Endothelial cell of umbilical vein (primary cell): ENCODE data around the gene HOXA3. TPM values are rescaled to one million over a fixed set of nuclear protein-coding genes. Genes with fewer than 3 reads are reported as not detected.

Experiments used
- BruUV-seq: library from RNA; stranded (reverse); fragments of 400-500 nt; replicated peaks from 2 replicates; lab custom pipeline; 2021; lab: Mats Ljungman, UMichigan
- CTCF ChIA-PET: fragments of 300-600, 350-600 bp; sonication (Branson Sonifier 250); formaldehyde crosslinking; loops from one replicate; lab custom pipeline; 2021; ENCODE audit warnings: antibody characterized with exemption, inconsistent platforms; lab: Charles Lee
- POLR2A ChIA-PET: fragments of 300-600, 350-600 bp; sonication (Branson Sonifier 250); formaldehyde crosslinking; loops from one replicate; lab custom pipeline; 2021; ENCODE audit warnings: antibody characterized with exemption, inconsistent platforms; lab: Charles Lee
- DNase-seq: peaks from one replicate; pipeline ENCODE4 v3.0.0-alpha.2; 2011; ENCODE audit warnings: low read depth, low spot score
- FAIRE-seq: peaks from 2 replicates; lab custom pipeline; 2011; peaks lifted over from hg19 to GRCh38; lab: Jason Lieb, UNC
- H2AFZ ChIP-seq: 2 replicates; pipeline ENCODE4 v1.6.0; 2012; ENCODE audit warnings: low read depth, low read length, control low read depth, inconsistent platforms
- H3K27ac ChIP-seq: 2 replicates; pipeline ENCODE4 v1.5.1; 2011; ENCODE audit warnings: low read depth, mild to moderate bottlenecking, control low read depth, low read length, moderate library complexity; ENCODE audit not compliant: insufficient read depth
- H3K27me3 ChIP-seq, 2 experiments: 2 replicates each; pipeline versions ENCODE4 v1.6.0 to v1.6.1; 2011; ENCODE audit warnings: low read length in 2 of 2, mixed read lengths in 1 of 2; ENCODE audit not compliant: control insufficient read depth in 2 of 2, insufficient read depth in 2 of 2
- H3K36me3 ChIP-seq, 2 experiments: 2 replicates in 1 of 2; 3 replicates in 1 of 2; pipeline ENCODE4 v1.5.1; 2011; ENCODE audit warnings: low read length in 2 of 2, mild to moderate bottlenecking in 1 of 2, moderate library complexity in 1 of 2; ENCODE audit not compliant: control insufficient read depth in 2 of 2, insufficient read depth in 2 of 2; ENCODE audit errors: extremely low read depth in 1 of 2
- H3K4me1 ChIP-seq: 3 replicates; pipeline ENCODE4 v1.5.1; 2011; ENCODE audit warnings: mild to moderate bottlenecking, low read length; ENCODE audit not compliant: control insufficient read depth, insufficient read depth; ENCODE audit errors: extremely low read depth
- H3K4me2 ChIP-seq: 2 replicates; pipeline ENCODE4 v1.6.1; 2011; ENCODE audit warnings: low read length, control low read depth, mixed read lengths; ENCODE audit not compliant: insufficient read depth
- H3K4me3 ChIP-seq, 3 experiments: fragments of 200-600 bp in 1 of 3; sonication (generic), shearing (Covaris generic) in 1 of 3; replicated peaks in 1 of 3; 2 replicates each; pipeline ENCODE4 v1.5.1; 2011 to 2016; ENCODE audit warnings: control low read depth in 3 of 3, low read length in 3 of 3, mild to moderate bottlenecking in 2 of 3, inconsistent platforms in 1 of 3, low read depth in 1 of 3, moderate library complexity in 1 of 3; ENCODE audit not compliant: insufficient read depth in 1 of 3
- H3K79me2 ChIP-seq: 2 replicates; pipeline ENCODE4 v1.6.0; 2012; ENCODE audit warnings: low read length, inconsistent platforms; ENCODE audit not compliant: control insufficient read depth, insufficient read depth
- H3K9ac ChIP-seq: replicated peaks from 2 replicates; pipeline ENCODE3; 2011; ENCODE audit warnings: low read length, control low read depth; ENCODE audit not compliant: insufficient read depth; ENCODE audit errors: extremely low read depth
- H3K9me1 ChIP-seq: replicated peaks from 3 replicates; pipeline ENCODE4 v1.6.0; 2011; ENCODE audit warnings: mild to moderate bottlenecking, low read length; ENCODE audit not compliant: control insufficient read depth, insufficient read depth; ENCODE audit errors: extremely low read depth
- H3K9me3 ChIP-seq: replicated peaks from 2 replicates; pipeline ENCODE4 v1.5.1; 2012; ENCODE audit warnings: low read length, inconsistent platforms; ENCODE audit not compliant: control insufficient read depth, insufficient read depth
- H4K20me1 ChIP-seq: replicated peaks from 2 replicates; pipeline ENCODE3; 2011; ENCODE audit warnings: mild to moderate bottlenecking, low read length; ENCODE audit not compliant: control insufficient read depth, insufficient read depth; ENCODE audit errors: extremely low read depth
- EZH2 ChIP-seq: IDR thresholded peaks from 2 replicates; pipeline ENCODE4 v1.6.1; 2012; ENCODE audit warnings: borderline replicate concordance, low read depth, mild to moderate bottlenecking, moderate library complexity, low read length, inconsistent platforms; ENCODE audit not compliant: severe bottlenecking
- FOS ChIP-seq: IDR thresholded peaks from 2 replicates; pipeline ENCODE4 v1.6.1; 2011; ENCODE audit warnings: mild to moderate bottlenecking, low read length, moderate library complexity, borderline replicate concordance; ENCODE audit not compliant: insufficient read depth
- GATA2 ChIP-seq: IDR thresholded peaks from 2 replicates; pipeline ENCODE4 v1.7.0; 2011; ENCODE audit warnings: low read depth, mild to moderate bottlenecking, moderate library complexity, mixed read lengths, low read length; ENCODE audit not compliant: insufficient read length, insufficient read depth
- POLR2A ChIP-seq: IDR thresholded peaks from 2 replicates; pipeline ENCODE4 v1.6.1; 2012; ENCODE audit warnings: low read depth, mild to moderate bottlenecking, control low read depth, low read length
- POLR2AphosphoS5 ChIP-seq: IDR thresholded peaks from 2 replicates; pipeline ENCODE4 v1.6.1; 2012; ENCODE audit warnings: low read depth, mild to moderate bottlenecking, control low read depth, low read length, moderate library complexity; ENCODE audit not compliant: insufficient read depth
- dilution Hi-C: fragments of 300-500 bp; cut with MboI; formaldehyde crosslinking; loops from one replicate; pipeline ENCODE4 v1.15.0; 2019; ENCODE audit warnings: low sequenced_read_pairs; ENCODE audit not compliant: extremely low pct_ligation_motif_present
- intact Hi-C: fragments of 100-400 bp; cut with micrococcal nuclease; formaldehyde crosslinking; loops from one replicate; pipeline ENCODE4 v1.10.0; 2022
- polyA plus RNA-seq, 4 experiments: library from polyadenylated mRNA; depleted of rRNA in 3 of 4; stranded (reverse) in 3 of 4; unstranded in 1 of 4; fragments of >200 nt; gene quantifications; 2 replicates each; pipeline versions ENCODE4 v1.2.1 to v1.2.3, GENCODE V29; 2011 to 2012; ENCODE audit warnings: missing spikeins in 1 of 4
- total RNA-seq: library from RNA; stranded (reverse); gene quantifications from 2 replicates; pipeline ENCODE4 v1.2.3, GENCODE V29; 2021
- TF ChIP-seq, protein P1 (sequence below): IDR thresholded peaks from 2 replicates; pipeline ENCODE4 v1.6.1; 2011; ENCODE audit not compliant: insufficient read depth, insufficient read length
- TF ChIP-seq, protein P2 (sequence below), 2 donors: IDR thresholded peaks; 1 replicate in 1 of 2; 2 replicates in 1 of 2; pipeline ENCODE4 v1.5.1; 2011; ENCODE audit warnings: low read length in 2 of 2, mild to moderate bottlenecking in 2 of 2, moderate library complexity in 2 of 2, control low read depth in 1 of 2, inconsistent platforms in 1 of 2, low read depth in 1 of 2; ENCODE audit not compliant: insufficient read depth in 1 of 2; ENCODE audit errors: extremely low read depth in 1 of 2

The HOXA3 gene
- total and polyA plus RNA-seq, 2 donors (not counting 3 experiments of a cell fraction or from before 2014, with no cell fraction given) = 4.7 to 14.0 TPM

DNA sequence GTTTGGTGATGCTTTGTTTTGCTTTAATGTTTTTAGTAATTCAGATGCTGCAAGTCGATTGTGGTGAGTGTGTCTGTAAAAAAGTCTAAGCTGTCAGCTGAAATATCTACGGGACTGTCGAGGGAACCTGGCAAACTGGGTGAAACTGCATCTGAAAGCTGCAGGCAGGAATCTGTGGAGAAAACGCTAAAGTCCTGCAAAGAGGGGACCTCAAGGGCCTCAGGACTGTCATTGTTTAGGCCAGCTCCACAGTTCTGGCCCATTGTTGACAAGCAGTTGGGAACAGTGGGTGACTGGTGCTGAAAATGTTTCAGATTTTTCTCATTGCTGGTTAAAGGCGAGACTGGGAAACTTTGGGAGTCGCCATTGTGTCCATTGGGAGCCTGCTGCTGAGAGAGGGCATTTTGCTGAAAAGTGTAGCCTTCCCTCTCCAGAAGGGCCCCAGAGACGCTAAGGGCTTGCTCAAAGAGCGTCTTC, 51.7 kb downstream of the HOXA3 start:
- H3K36me3 ChIP-seq = peaks cover 0 to 3% of the 10 kb centered on the region in 2 experiments
- H2AFZ ChIP-seq = no peak overlapping the region
- H3K27me3 ChIP-seq = no peaks in the 10 kb centered on the region
- H3K4me1 ChIP-seq = peaks cover 74% of the 10 kb centered on the region
- peak; percentile 35 for FAIRE-seq
- CTCF ChIA-PET = interaction anchor here (1.0 to 9.6 kb wide), 9 partner anchors 15 to 732 kb away, joined by 3 to 124 read pairs (median 4); partner anchors contain the start of gene HOXA5
- intact Hi-C loops (loop anchor here (1.0 to 5.0 kb wide), 2 partner anchors 18 to 728 kb away; no protein-coding TSS in a partner anchor), dilution Hi-C loops (no loop called here)
- peak overlapping the region; percentile 93 for H3K27ac ChIP-seq
- no peaks in the 10 kb centered on the region for H3K9me3 ChIP-seq
- H3K9me1 ChIP-seq = no peaks in the 10 kb centered on the region
- H3K4me2 ChIP-seq = peak overlapping the region; percentile 74
- POLR2A ChIA-PET = interaction anchor here (0.8 kb wide), 1 partner anchor 71 kb away, joined by 4 read pairs; no protein-coding TSS in a partner anchor
- H4K20me1 ChIP-seq = no peaks in the 10 kb centered on the region
- H3K79me2 ChIP-seq = peaks cover 94% of the 10 kb centered on the region
- no TSS peak for BruUV-seq
- DNase-seq = peak; percentile 73
- peak overlapping the region; percentile 35 to 92 (median 45) for H3K4me3 ChIP-seq
- H3K9ac ChIP-seq = peak overlapping the region; percentile 71
- no peak for TF ChIP-seq FOS
- TF ChIP-seq POLR2A = peak; percentile 36
- peak; percentile 19 for TF ChIP-seq POLR2AphosphoS5

DNA sequence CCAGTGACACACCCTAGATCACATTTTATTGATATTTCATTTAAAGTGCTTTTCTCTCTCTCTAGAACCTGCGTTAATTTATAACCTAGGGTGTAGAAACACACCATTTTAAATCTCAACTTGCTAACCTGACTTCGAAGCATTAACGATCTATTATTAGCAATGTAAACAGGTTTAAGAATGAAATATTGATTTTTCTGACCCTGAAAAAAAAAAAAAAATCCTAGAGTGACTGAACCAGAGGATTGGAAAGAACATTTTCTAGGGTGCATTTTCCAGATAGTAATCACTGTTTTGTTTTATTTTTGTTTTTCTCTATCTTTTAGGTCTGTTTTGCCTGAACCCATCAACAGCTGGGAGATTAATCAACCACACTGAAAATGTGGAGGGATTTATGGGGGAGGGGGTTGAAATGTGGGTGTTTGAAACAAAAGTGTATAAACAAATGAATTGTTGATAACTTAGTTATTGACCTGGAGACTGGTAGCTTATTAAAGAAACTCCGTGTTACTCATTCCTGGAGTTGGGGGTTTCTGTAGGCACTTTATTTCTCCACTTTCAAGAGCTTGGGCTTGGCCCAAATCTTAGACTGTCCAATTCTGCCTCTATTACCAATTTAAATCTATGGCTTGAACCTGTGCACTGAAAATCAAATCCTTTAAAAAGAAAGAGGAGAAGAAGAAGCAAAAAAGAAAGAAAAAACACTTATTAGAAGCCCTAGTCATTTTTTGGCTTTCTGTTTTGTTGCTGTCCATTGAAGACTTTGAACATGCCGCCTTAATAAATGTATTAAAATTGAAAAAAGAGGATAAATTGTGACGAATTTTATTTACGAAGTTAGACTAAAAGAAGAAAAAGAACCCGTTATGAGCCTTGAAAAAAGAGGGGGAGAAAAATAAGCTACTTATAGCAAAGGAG, 52.7 kb downstream of the HOXA3 start:
- peak overlapping the region; percentile 93 for H3K27ac ChIP-seq
- CTCF ChIA-PET = interaction anchor here (0.9 to 9.6 kb wide), 15 partner anchors 10 to 1207 kb away, joined by 3 to 124 read pairs (median 4); partner anchors contain the start of genes HOXA5 and HOXA9
- no peaks in the 10 kb centered on the region for H3K9me3 ChIP-seq
- H3K4me3 ChIP-seq = peak overlapping the region; percentile 80 to 92 (median 86)
- peaks cover 0 to 3% of the 10 kb centered on the region in 2 experiments for H3K36me3 ChIP-seq
- dilution Hi-C loops = no loop called here
- peak overlapping the region; percentile 90 for H3K9ac ChIP-seq
- peaks cover 69% of the 10 kb centered on the region for H3K4me1 ChIP-seq
- peak; percentile 52 for DNase-seq
- no peak overlapping the region for H2AFZ ChIP-seq
- no peaks in the 10 kb centered on the region for H4K20me1 ChIP-seq
- no peaks in the 10 kb centered on the region for H3K9me1 ChIP-seq
- H3K27me3 ChIP-seq = no peaks in the 10 kb centered on the region
- BruUV-seq = no TSS peak
- peak; percentile 47 for FAIRE-seq
- POLR2A ChIA-PET = interaction anchor here (0.8 to 1.2 kb wide), 5 partner anchors 23 to 242 kb away, joined by 3 to 4 read pairs (median 3); partner anchors contain the start of genes HOXA5 and SKAP2
- TF ChIP-seq, protein P1, sequence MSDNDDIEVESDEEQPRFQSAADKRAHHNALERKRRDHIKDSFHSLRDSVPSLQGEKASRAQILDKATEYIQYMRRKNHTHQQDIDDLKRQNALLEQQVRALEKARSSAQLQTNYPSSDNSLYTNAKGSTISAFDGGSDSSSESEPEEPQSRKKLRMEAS = no peak
- TF ChIP-seq EZH2 (no peak), POLR2A (no peak), GATA2 (no peak), POLR2AphosphoS5 (no peak), FOS (no peak)
- TF ChIP-seq, protein P2, sequence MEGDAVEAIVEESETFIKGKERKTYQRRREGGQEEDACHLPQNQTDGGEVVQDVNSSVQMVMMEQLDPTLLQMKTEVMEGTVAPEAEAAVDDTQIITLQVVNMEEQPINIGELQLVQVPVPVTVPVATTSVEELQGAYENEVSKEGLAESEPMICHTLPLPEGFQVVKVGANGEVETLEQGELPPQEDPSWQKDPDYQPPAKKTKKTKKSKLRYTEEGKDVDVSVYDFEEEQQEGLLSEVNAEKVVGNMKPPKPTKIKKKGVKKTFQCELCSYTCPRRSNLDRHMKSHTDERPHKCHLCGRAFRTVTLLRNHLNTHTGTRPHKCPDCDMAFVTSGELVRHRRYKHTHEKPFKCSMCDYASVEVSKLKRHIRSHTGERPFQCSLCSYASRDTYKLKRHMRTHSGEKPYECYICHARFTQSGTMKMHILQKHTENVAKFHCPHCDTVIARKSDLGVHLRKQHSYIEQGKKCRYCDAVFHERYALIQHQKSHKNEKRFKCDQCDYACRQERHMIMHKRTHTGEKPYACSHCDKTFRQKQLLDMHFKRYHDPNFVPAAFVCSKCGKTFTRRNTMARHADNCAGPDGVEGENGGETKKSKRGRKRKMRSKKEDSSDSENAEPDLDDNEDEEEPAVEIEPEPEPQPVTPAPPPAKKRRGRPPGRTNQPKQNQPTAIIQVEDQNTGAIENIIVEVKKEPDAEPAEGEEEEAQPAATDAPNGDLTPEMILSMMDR (IDR thresholded peaks at IDR 0.05; ENCODE audit: extremely low read depth in 1 of 2, insufficient read depth in 1 of 2, low read depth in 1 of 2, low read length in 2 of 2) = no peak
- peak overlapping the region; percentile 74 for H3K4me2 ChIP-seq
- intact Hi-C loops = loop anchor here (5.0 kb wide), 1 partner anchor 727 kb away; no protein-coding TSS in a partner anchor
- H3K79me2 ChIP-seq = peaks cover 93% of the 10 kb centered on the region
